Large intestine (tissue), 3 donors: Measurements from ENCODE around the gene GAGE13. TPM values are rescaled to one million over a fixed set of nuclear protein-coding genes. Genes with fewer than 3 reads are reported as not detected.
"Not testable (repeated sequence)": the region's sequence is repeated elsewhere in the genome, so short reads cannot be mapped to it uniquely, and the experiment has no call there.

ENCODE experiments used
- DNase-seq, 2 donors: peaks; one replicate each; pipeline versions ENCODE4 v3.0.0 to v3.0.0-alpha.2; 2013
- H3K27ac ChIP-seq: one replicate; pipeline ENCODE4 v1.5.1; 2013; ENCODE audit warnings: low read length
- H3K27me3 ChIP-seq: 2 replicates; pipeline ENCODE4 v1.6.1; 2013; ENCODE audit warnings: low read length; ENCODE audit not compliant: control insufficient read depth, insufficient read depth
- H3K36me3 ChIP-seq: 2 replicates; pipeline ENCODE4 v1.6.1; 2013; ENCODE audit warnings: low read length; ENCODE audit not compliant: control insufficient read depth, insufficient read depth
- H3K4me1 ChIP-seq: one replicate; pipeline ENCODE4 v1.6.1; 2013; ENCODE audit warnings: low read length; ENCODE audit not compliant: control insufficient read depth, insufficient read depth
- H3K4me3 ChIP-seq: one replicate; pipeline ENCODE4 v1.5.1; 2013; ENCODE audit warnings: low read length
- H3K9me3 ChIP-seq: one replicate; pipeline ENCODE4 v1.6.1; 2013; ENCODE audit warnings: mild to moderate bottlenecking, low read depth, low read length, moderate library complexity; ENCODE audit not compliant: control insufficient read depth
- WGBS: methylation state at CpG from one replicate; pipeline ENCODE4 v1.1.5; 2013; ENCODE audit warnings: low lambda C conversion rate; ENCODE audit not compliant: insufficient coverage; 5-methylcytosine and 5-hydroxymethylcytosine counted together
- polyA plus RNA-seq: library from polyadenylated mRNA; unstranded; fragments of 120-200 nt; gene quantifications from one replicate; pipeline ENCODE4 v1.2.1, GENCODE V29; 2013

GAGE13 gene
- polyA plus RNA-seq, 1 donor = not detected

- WGBS = no CpG with 5 or more reads among the region's 1 CpG
- Histone ChIP-seq H3K27ac (no peak overlapping the region), H3K27me3 (no peaks in the 10 kb centered on the region), H3K9me3 (no peaks in the 10 kb centered on the region), H3K4me1 (no peaks in the 10 kb centered on the region), H3K36me3 (no peaks in the 10 kb centered on the region), H3K4me3 (no peak overlapping the region)
- DNase-seq = no peak
Observed at GRCh38 chrX:49300703-49301102, 30.7 kb upstream of the GAGE13 start.

GRCh38 chrX:49303346-49303745 lies 28.0 kb upstream of the GAGE13 start, which contains the start of gene GAGE10:
Gene GAGE10 (plus strand): TSS chrX:49303646. CDS start chrX:49304860, 1,214 bp downstream.
- no peak within 1 kb of the TSS for H3K4me3 ChIP-seq
- H3K27me3 ChIP-seq = no peaks in the 10 kb centered on the region
- no peaks in the 10 kb centered on the region for H3K36me3 ChIP-seq
- no peaks in the 10 kb centered on the region for H3K4me1 ChIP-seq
- H3K9me3 ChIP-seq = no peaks in the 10 kb centered on the region
- H3K27ac ChIP-seq = no peak within 1 kb of the TSS
- no peak for DNase-seq
- no CpG with 5 or more reads among the region's 15 CpGs for WGBS

- H3K27ac ChIP-seq, H3K27me3 ChIP-seq, H3K36me3 ChIP-seq, DNase-seq, H3K4me1 ChIP-seq, H3K9me3 ChIP-seq, H3K4me3 ChIP-seq: not testable (repeated sequence)
- WGBS = no CpG with 5 or more reads among the region's 2 CpGs
Observed at GRCh38 chrX:49307775-49308174, 23.6 kb upstream of the GAGE13 start.

GRCh38 chrX:49308604-49309269 lies 22.6 kb upstream of the GAGE13 start:
- Histone ChIP-seq H3K27ac (no peak overlapping the region), H3K27me3 (no peaks in the 10 kb centered on the region), H3K4me1 (peaks cover 8% of the 10 kb centered on the region), H3K36me3 (no peaks in the 10 kb centered on the region), H3K9me3 (no peaks in the 10 kb centered on the region), H3K4me3 (no peak overlapping the region)
- peak; percentile 17 to 18 for DNase-seq
- 80% methylated on average over 2 of the region's 15 CpGs for WGBS

GRCh38 chrX:49309401-49309981 lies 21.9 kb upstream of the GAGE13 start:
- no CpG with 5 or more reads among the region's 8 CpGs for WGBS
- Histone ChIP-seq H3K27ac (no peak overlapping the region), H3K9me3 (no peaks in the 10 kb centered on the region), H3K4me3 (no peak overlapping the region), H3K4me1 (peaks cover 8% of the 10 kb centered on the region), H3K27me3 (no peaks in the 10 kb centered on the region), H3K36me3 (no peaks in the 10 kb centered on the region)
- peak; percentile 4 to 52 for DNase-seq

- peaks cover 8% of the 10 kb centered on the region for H3K4me1 ChIP-seq
- no CpG with 5 or more reads among the region's 18 CpGs for WGBS
- H3K4me3 ChIP-seq = no peak overlapping the region
- no peaks in the 10 kb centered on the region for H3K9me3 ChIP-seq
- no peaks in the 10 kb centered on the region for H3K36me3 ChIP-seq
- no peaks in the 10 kb centered on the region for H3K27me3 ChIP-seq
- H3K27ac ChIP-seq = no peak overlapping the region
- DNase-seq = no peak
Observed at GRCh38 chrX:49310371-49310770, 21.0 kb upstream of the GAGE13 start.

- DNase-seq = no peak
- H3K27ac ChIP-seq = no peak overlapping the region
- no peaks in the 10 kb centered on the region for H3K36me3 ChIP-seq
- no peak overlapping the region for H3K4me3 ChIP-seq
- H3K9me3 ChIP-seq = no peaks in the 10 kb centered on the region
- H3K4me1 ChIP-seq = peaks cover 8% of the 10 kb centered on the region
- no CpG with 5 or more reads among the region's 2 CpGs for WGBS
- no peaks in the 10 kb centered on the region for H3K27me3 ChIP-seq
Observed at GRCh38 chrX:49312176-49312575, 19.2 kb upstream of the GAGE13 start.

GRCh38 chrX:49316085-49316484 lies 15.3 kb upstream of the GAGE13 start:
- Histone ChIP-seq H3K27ac (no peak overlapping the region), H3K4me1 (no peaks in the 10 kb centered on the region), H3K27me3 (no peaks in the 10 kb centered on the region), H3K9me3 (no peaks in the 10 kb centered on the region), H3K4me3 (no peak overlapping the region), H3K36me3 (no peaks in the 10 kb centered on the region)
- no peak for DNase-seq
- whole genome bisulfite sequencing = no CpG with 5 or more reads among the region's 4 CpGs

GRCh38 chrX:49321737-49322136 lies 9.6 kb upstream of the GAGE13 start, which contains the start of gene GAGE12J:
Gene GAGE12J (plus strand): TSS chrX:49322037. CDS start chrX:49323194, 1,157 bp downstream.
- no CpG with 5 or more reads among the region's 16 CpGs for WGBS
- H3K36me3 ChIP-seq, H3K9me3 ChIP-seq, DNase-seq, H3K27me3 ChIP-seq, H3K4me1 ChIP-seq, H3K4me3 ChIP-seq, H3K27ac ChIP-seq: not testable (repeated sequence)

- not testable (repeated sequence) for H3K27me3 ChIP-seq, DNase-seq, H3K4me1 ChIP-seq, H3K9me3 ChIP-seq, H3K4me3 ChIP-seq, H3K36me3 ChIP-seq, H3K27ac ChIP-seq
- WGBS = no CpG with 5 or more reads among the region's 27 CpGs
Observed at GRCh38 chrX:49322266-49322665, 9.1 kb upstream of the GAGE13 start.

- H3K9me3 ChIP-seq, H3K4me3 ChIP-seq, H3K27ac ChIP-seq, DNase-seq, H3K4me1 ChIP-seq, H3K36me3 ChIP-seq, H3K27me3 ChIP-seq: not testable (repeated sequence)
- no CpG with 5 or more reads among the region's 7 CpGs for WGBS
Observed at GRCh38 chrX:49323735-49324134, 7.6 kb upstream of the GAGE13 start.
